22Rv1 (cell line): ENCODE data around the gene ARHGAP42.

Experiments used
- CTCF ChIP-seq: fragments of 450-650 bp; IDR thresholded peaks from 2 replicates; pipeline ENCODE4 v1.5.1; 2017; ENCODE audit warnings: mild to moderate bottlenecking
- ZFX ChIP-seq: fragments of 450-650 bp; IDR thresholded peaks from 2 replicates; pipeline ENCODE4 v1.6.1; 2017; ENCODE audit warnings: antibody characterized with exemption, borderline replicate concordance

DNA sequence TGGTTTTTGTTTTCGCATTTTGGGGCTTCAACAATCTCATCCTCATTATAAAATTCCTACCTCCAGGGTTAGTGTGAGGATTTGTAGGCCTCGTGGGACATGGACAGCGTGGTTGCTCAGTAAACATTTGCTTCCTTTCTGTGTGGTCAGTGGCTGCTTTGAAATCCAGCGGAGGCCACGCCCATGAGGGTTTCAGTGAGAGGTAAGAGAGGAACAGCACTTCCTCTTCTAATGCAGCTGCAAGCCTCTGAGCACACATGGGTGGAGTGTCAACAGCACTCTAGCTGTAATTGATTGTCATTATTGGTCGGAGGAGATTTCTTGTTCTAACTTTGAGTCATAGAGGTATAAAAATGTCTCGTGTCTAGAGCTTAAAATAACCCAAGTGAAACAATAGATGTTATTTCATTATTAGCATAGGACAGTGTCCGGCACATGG, 6.0 kb upstream of the ARHGAP42 start:
- TF ChIP-seq CTCF, result no peak
- TF ChIP-seq ZFX, result no peak
